CD4-positive, alpha-beta T cell (primary cell): ENCODE results near the gene CLCNKA. TPM values are rescaled to one million over a fixed set of nuclear protein-coding genes. Genes with fewer than 3 reads are reported as not detected.

Experiments
- ATAC-seq: fragments of 200-7000 bp; cut with Tn5 transposase; one replicate; pipeline ENCODE4 v1.10.0; 2022; ENCODE audit warnings: mild to moderate bottlenecking; ENCODE audit not compliant: poor library complexity
- CTCF ChIA-PET: fragments of 350-600 bp; sonication (Branson Sonifier 250); formaldehyde crosslinking; loops from one replicate; lab custom pipeline; 2021; ENCODE audit warnings: antibody characterized with exemption, inconsistent platforms; lab: Charles Lee
- POLR2A ChIA-PET: fragments of 350-600 bp; sonication (Branson Sonifier 250); formaldehyde crosslinking; loops from one replicate; lab custom pipeline; 2021; ENCODE audit warnings: antibody characterized with exemption, inconsistent platforms; lab: Charles Lee
- DNase-seq, 14 experiments: peaks; one replicate each; pipeline ENCODE4 v3.0.0-alpha.2; 2013 to 2020; ENCODE audit warnings: mixed read lengths in 2 of 14
- H3K27ac ChIP-seq, 2 donors: one replicate each; pipeline versions ENCODE4 v1.5.1 to v1.7.0; 2013; ENCODE audit warnings: low read length in 2 of 2, low read depth in 1 of 2, mild to moderate bottlenecking in 1 of 2
- H3K27me3 ChIP-seq, 2 experiments: 1 replicate in 1 of 2; 2 replicates in 1 of 2; pipeline versions ENCODE4 v1.6.1 to v1.7.0; 2013; ENCODE audit warnings: low read length in 2 of 2, control low read depth in 1 of 2, mild to moderate bottlenecking in 1 of 2, moderate library complexity in 1 of 2; ENCODE audit not compliant: insufficient read depth in 2 of 2, control insufficient read depth in 1 of 2
- H3K36me3 ChIP-seq: one replicate; pipeline ENCODE4 v1.6.1; 2013; ENCODE audit warnings: low read length, control low read depth; ENCODE audit not compliant: insufficient read depth
- H3K4me1 ChIP-seq: one replicate; pipeline ENCODE4 v1.6.1; 2013; ENCODE audit warnings: low read length, control low read depth; ENCODE audit not compliant: insufficient read depth
- H3K4me3 ChIP-seq: one replicate; pipeline ENCODE4 v1.5.1; 2013; ENCODE audit warnings: mild to moderate bottlenecking, low read length, moderate library complexity
- H3K9me3 ChIP-seq, 2 experiments: 1 replicate in 1 of 2; 2 replicates in 1 of 2; pipeline versions ENCODE4 v1.6.1 to v1.7.0; 2013; ENCODE audit warnings: low read length in 2 of 2, mild to moderate bottlenecking in 2 of 2, control low read depth in 1 of 2, moderate library complexity in 1 of 2; ENCODE audit not compliant: control insufficient read depth in 1 of 2, insufficient read depth in 1 of 2
- H3K27ac Mint-ChIP-seq: one replicate; pipeline ENCODE4 v1.8.0; 2020; ENCODE audit warnings: mixed read lengths
- H3K27me3 Mint-ChIP-seq: one replicate; pipeline ENCODE4 v1.8.0; 2021; ENCODE audit warnings: mixed read lengths
- H3K36me3 Mint-ChIP-seq: one replicate; pipeline ENCODE4 v1.8.0; 2021; ENCODE audit warnings: low read depth, mixed read lengths
- H3K4me1 Mint-ChIP-seq: one replicate; pipeline ENCODE4 v1.8.0; 2021; ENCODE audit warnings: low read depth, mixed read lengths
- H3K4me3 Mint-ChIP-seq: one replicate; pipeline ENCODE4 v1.8.0; 2020; ENCODE audit warnings: mild to moderate bottlenecking, mixed read lengths
- H3K9me3 Mint-ChIP-seq: one replicate; pipeline ENCODE4 v1.8.0; 2020; ENCODE audit warnings: mixed read lengths
- CTCF ChIP-seq: fragments of 200-600 bp; IDR thresholded peaks from one replicate; pipeline ENCODE4 v1.8.0; 2022; ENCODE audit warnings: antibody characterized with exemption, mild to moderate bottlenecking
- intact Hi-C, 2 experiments: fragments of 100-400 bp; cut with DNase I in 1 of 2; cut with micrococcal nuclease in 1 of 2; formaldehyde crosslinking; loops; one replicate each; pipeline versions ENCODE4 v1.15.1 to v1.9.0; 2023 to 2025; cut with DNase I, micrococcal nuclease
- total RNA-seq, 174 experiments: library from RNA in 2 of 174; stranded (reverse) in 2 of 174; gene quantifications; one replicate each; pipeline ENCODE4 v1.2.3 and lab custom pipeline; 2021 to 2026

The CLCNKA gene
- total RNA-seq, 2 experiments from 2014 or later, result not detected

- DNase-seq (no peak), ATAC-seq (no peak)
- peaks cover 22% of the 10 kb centered on the region for H3K4me1 Mint-ChIP-seq
- CTCF ChIA-PET, result interaction anchor here (1.9 kb wide), 1 partner anchor 10 kb away, joined by 6 read pairs; no protein-coding TSS in a partner anchor
- Histone ChIP-seq H3K36me3 (no peaks in the 10 kb centered on the region), H3K27ac (no peak overlapping the region), H3K4me1 (peaks cover 35% of the 10 kb centered on the region), H3K27me3 (peaks cover 4% of the 10 kb centered on the region in 2 experiments), H3K9me3 (no peaks in the 10 kb centered on the region), H3K4me3 (no peak overlapping the region)
- peaks cover 11% of the 10 kb centered on the region for H3K27me3 Mint-ChIP-seq
- no peak overlapping the region for H3K4me3 Mint-ChIP-seq
- TF ChIP-seq CTCF, result no peak
- H3K36me3 Mint-ChIP-seq, result no peaks in the 10 kb centered on the region
- H3K27ac Mint-ChIP-seq, result no peak overlapping the region
- POLR2A ChIA-PET, result interaction anchor here (0.6 kb wide), 1 partner anchor 239 kb away, joined by 3 read pairs; no protein-coding TSS in a partner anchor
- H3K9me3 Mint-ChIP-seq, result no peaks in the 10 kb centered on the region
- intact Hi-C loops, result no loop called here
Measured at GRCh38 chr1:16068356-16069270, 46.8 kb downstream of the CLCNKA start.

GRCh38 chr1:16070640-16071355 is 49.0 kb downstream of the CLCNKA start:
- DNase-seq (no peak), ATAC-seq (no peak)
- no peak overlapping the region for H3K4me3 Mint-ChIP-seq
- H3K4me1 Mint-ChIP-seq, result peaks cover 25% of the 10 kb centered on the region
- Histone ChIP-seq H3K4me3 (no peak overlapping the region), H3K27ac (no peak overlapping the region), H3K36me3 (no peaks in the 10 kb centered on the region), H3K9me3 (no peaks in the 10 kb centered on the region), H3K27me3 (peaks cover 9 to 10% of the 10 kb centered on the region in 2 experiments), H3K4me1 (peaks cover 29% of the 10 kb centered on the region)
- H3K36me3 Mint-ChIP-seq, result no peaks in the 10 kb centered on the region
- CTCF ChIA-PET, result interaction anchor here (1.2 to 1.9 kb wide), 2 partner anchors 8 to 117 kb away, joined by 3 to 6 read pairs; no protein-coding TSS in a partner anchor
- H3K9me3 Mint-ChIP-seq, result no peaks in the 10 kb centered on the region
- H3K27me3 Mint-ChIP-seq, result peaks cover 19% of the 10 kb centered on the region
- H3K27ac Mint-ChIP-seq, result no peak overlapping the region
- no peak for TF ChIP-seq CTCF
- intact Hi-C loops, result no loop called here
- POLR2A ChIA-PET, result interaction anchor here (0.5 to 1.5 kb wide), 2 partner anchors 17 to 166 kb away, joined by 3 to 4 read pairs; partner anchors contain the start of gene CPLANE2

GRCh38 chr1:16071614-16072013 is 49.8 kb downstream of the CLCNKA start:
- Mint-ChIP-seq H3K27me3 (peaks cover 23% of the 10 kb centered on the region), H3K36me3 (no peaks in the 10 kb centered on the region), H3K27ac (no peak overlapping the region), H3K4me1 (peaks cover 25% of the 10 kb centered on the region), H3K4me3 (peak overlapping the region; percentile 62), H3K9me3 (no peaks in the 10 kb centered on the region)
- Histone ChIP-seq H3K4me1 (peaks cover 29% of the 10 kb centered on the region), H3K4me3 (no peak overlapping the region), H3K9me3 (no peaks in the 10 kb centered on the region), H3K27ac (no peak overlapping the region), H3K27me3 (peaks cover 9 to 10% of the 10 kb centered on the region in 2 experiments), H3K36me3 (no peaks in the 10 kb centered on the region)
- CTCF ChIA-PET, result interaction anchor here (1.2 kb wide), 1 partner anchor 116 kb away, joined by 3 read pairs; no protein-coding TSS in a partner anchor
- POLR2A ChIA-PET, result no interaction called here
- DNase-seq (no peak), ATAC-seq (no peak)
- TF ChIP-seq CTCF, result no peak
- intact Hi-C loops, result no loop called here
